GM19193 (cell line): ENCODE results near the gene BFSP1.

Experiments used
- POLR2A ChIP-seq: IDR thresholded peaks from 4 replicates; pipeline ENCODE4 v1.6.1; 2011; ENCODE audit not compliant: insufficient read depth, insufficient read length; ENCODE audit errors: extremely low read depth

BFSP1 gene

GRCh38 chr20:17470973-17471372 lies 60.2 kb downstream of the BFSP1 start:
- no peak for TF ChIP-seq POLR2A

GRCh38 chr20:17470521-17470920 lies 60.7 kb downstream of the BFSP1 start:
- no peak for TF ChIP-seq POLR2A

- no peak for TF ChIP-seq POLR2A
These were observed 61.7 kb downstream of the BFSP1 start for GRCh38 chr20:17469246-17470030.

- TF ChIP-seq POLR2A = no peak
These were observed 62.9 kb downstream of the BFSP1 start for GRCh38 chr20:17468073-17468840.

GRCh38 chr20:17467120-17467655 lies 64.0 kb downstream of the BFSP1 start:
- TF ChIP-seq POLR2A = no peak

- TF ChIP-seq POLR2A = no peak
These were observed 64.5 kb downstream of the BFSP1 start for GRCh38 chr20:17466641-17467040.

- TF ChIP-seq POLR2A = no peak
These were observed 65.9 kb downstream of the BFSP1 start for GRCh38 chr20:17465236-17465635.

GRCh38 chr20:17463711-17464110 lies 67.5 kb downstream of the BFSP1 start:
- TF ChIP-seq POLR2A = no peak

- TF ChIP-seq POLR2A = no peak
These were observed 69.2 kb downstream of the BFSP1 start for GRCh38 chr20:17461941-17462340.

GRCh38 chr20:17460119-17460518 lies 71.1 kb downstream of the BFSP1 start:
- no peak for TF ChIP-seq POLR2A

GRCh38 chr20:17457588-17458190 lies 73.5 kb downstream of the BFSP1 start:
- TF ChIP-seq POLR2A = no peak

GRCh38 chr20:17457079-17457478 lies 74.1 kb downstream of the BFSP1 start:
- no peak for TF ChIP-seq POLR2A

GRCh38 chr20:17456279-17456678 lies 74.9 kb downstream of the BFSP1 start:
- no peak for TF ChIP-seq POLR2A

GRCh38 chr20:17453592-17453991 lies 77.6 kb downstream of the BFSP1 start:
- TF ChIP-seq POLR2A = no peak

- no peak for TF ChIP-seq POLR2A
These were observed 78.7 kb downstream of the BFSP1 start for GRCh38 chr20:17452441-17452840.
